A673 (cell line): ENCODE measurements around the gene GPAM. TPM values are rescaled to one million over a fixed set of nuclear protein-coding genes. Genes with fewer than 3 reads are reported as not detected.

ENCODE experiments used
- BruUV-seq: library from RNA; stranded (reverse); fragments of 400-500 nt; replicated peaks from 2 replicates; lab custom pipeline; 2021; lab: Mats Ljungman, UMichigan
- CTCF ChIA-PET: fragments of 300-600 bp; sonication (Branson Sonifier 250); formaldehyde crosslinking; loops from one replicate; lab custom pipeline; 2022; ENCODE audit warnings: antibody characterized with exemption; lab: Charles Lee
- POLR2A ChIA-PET: fragments of 300-600 bp; sonication (Branson Sonifier 250); formaldehyde crosslinking; loops from one replicate; lab custom pipeline; 2022; ENCODE audit warnings: antibody characterized with exemption; ENCODE audit not compliant: low non-redundant PET; lab: Charles Lee
- DNase-seq: peaks from one replicate; pipeline ENCODE4 v3.0.0-alpha.2; 2015; ENCODE audit warnings: low spot score
- H3K27ac ChIP-seq: fragments of 200-600 bp; sonication (generic); 2 replicates; pipeline ENCODE4 v1.5.1; 2016; ENCODE audit warnings: mixed run types, low read depth, mild to moderate bottlenecking, mixed read lengths, antibody characterized with exemption, low read length; ENCODE audit not compliant: poor library complexity, severe bottlenecking
- H3K27me3 ChIP-seq: fragments of 200-600 bp; sonication (generic); replicated peaks from 2 replicates; pipeline ENCODE4 v1.6.1; 2017; ENCODE audit warnings: mixed run types, low read depth, mild to moderate bottlenecking, mixed read lengths, antibody characterized with exemption, low read length; ENCODE audit not compliant: insufficient read depth, poor library complexity
- H3K36me3 ChIP-seq: fragments of 200-600 bp; sonication (generic); 2 replicates; pipeline ENCODE4 v1.6.1; 2016; ENCODE audit warnings: mixed run types, mild to moderate bottlenecking, mixed read lengths, antibody characterized with exemption, low read length; ENCODE audit not compliant: insufficient read depth, poor library complexity, severe bottlenecking
- H3K4me1 ChIP-seq: fragments of 200-600 bp; sonication (generic); 2 replicates; pipeline ENCODE4 v1.6.1; 2017; ENCODE audit warnings: mixed run types, mild to moderate bottlenecking, mixed read lengths, antibody characterized with exemption, low read length; ENCODE audit not compliant: insufficient read depth, poor library complexity, severe bottlenecking
- H3K4me3 ChIP-seq: fragments of 200-600 bp; sonication (generic); 2 replicates; pipeline ENCODE4 v1.5.1; 2016; ENCODE audit warnings: low read depth, mixed run types, mild to moderate bottlenecking, mixed read lengths, low read length; ENCODE audit not compliant: poor library complexity, severe bottlenecking
- H3K9me3 ChIP-seq: fragments of 200-600 bp; sonication (generic); 2 replicates; pipeline ENCODE4 v1.6.1; 2016; ENCODE audit warnings: mixed run types, low read depth, mild to moderate bottlenecking, mixed read lengths, antibody characterized with exemption, low read length; ENCODE audit not compliant: poor library complexity, severe bottlenecking
- CTCF ChIP-seq: fragments of 300-800, 200-600 bp; sonication (generic); conservative IDR thresholded peaks from 2 replicates; pipeline ENCODE4 v1.5.1; 2017; ENCODE audit warnings: low read depth, mild to moderate bottlenecking, antibody characterized with exemption, low read length, moderate library complexity, mixed read lengths
- EZH2 ChIP-seq: fragments of 200-600 bp; sonication (generic); IDR thresholded peaks from 2 replicates; pipeline ENCODE4 v1.6.1; 2017; ENCODE audit warnings: borderline replicate concordance, low read depth, mild to moderate bottlenecking, mixed read lengths, antibody characterized with exemption, low read length; ENCODE audit not compliant: poor library complexity, severe bottlenecking
- intact Hi-C: fragments of 100-400 bp; cut with micrococcal nuclease; formaldehyde crosslinking; loops from one replicate; pipeline ENCODE4 v1.10.0; 2022; ENCODE audit not compliant: unreplicated experiment
- total RNA-seq: library from RNA; stranded (reverse); gene quantifications from 2 replicates; pipeline ENCODE4 v1.2.3, GENCODE V29; 2021

The GPAM gene
- total RNA-seq, 1 experiment from 2014 or later: 18.1 TPM

- TF ChIP-seq EZH2 (no peak), CTCF (no peak)
- Histone ChIP-seq H3K27ac (no peak overlapping the region), H3K36me3 (no peaks in the 10 kb centered on the region), H3K9me3 (no peaks in the 10 kb centered on the region), H3K27me3 (no peaks in the 10 kb centered on the region), H3K4me1 (no peaks in the 10 kb centered on the region), H3K4me3 (no peak overlapping the region)
- intact Hi-C loops: no loop called here
- DNase-seq: peak; percentile 8
- ChIA-PET CTCF (no interaction called here), POLR2A (no interaction called here)
- BruUV-seq: no TSS peak
Observed at GRCh38 chr10:112227331-112227987, 43.9 kb upstream of the GPAM start.

GRCh38 chr10:112226439-112227248 lies 43.1 kb upstream of the GPAM start:
- Histone ChIP-seq H3K9me3 (no peaks in the 10 kb centered on the region), H3K27me3 (no peaks in the 10 kb centered on the region), H3K27ac (no peak overlapping the region), H3K4me1 (no peaks in the 10 kb centered on the region), H3K36me3 (no peaks in the 10 kb centered on the region), H3K4me3 (no peak overlapping the region)
- TF ChIP-seq EZH2 (no peak), CTCF (no peak)
- POLR2A ChIA-PET: no interaction called here
- intact Hi-C loops: no loop called here
- CTCF ChIA-PET: no interaction called here
- BruUV-seq: no TSS peak
- no peak for DNase-seq

- DNase-seq: no peak
- H3K36me3 ChIP-seq: no peaks in the 10 kb centered on the region
- H3K9me3 ChIP-seq: no peaks in the 10 kb centered on the region
- ChIA-PET POLR2A (no interaction called here), CTCF (no interaction called here)
- H3K4me1 ChIP-seq: no peaks in the 10 kb centered on the region
- H3K27ac ChIP-seq: no peak overlapping the region
- no peak overlapping the region for H3K4me3 ChIP-seq
- TF ChIP-seq EZH2 (no peak), CTCF (no peak)
- intact Hi-C loops: no loop called here
- no TSS peak for BruUV-seq
- H3K27me3 ChIP-seq: no peaks in the 10 kb centered on the region
Observed at GRCh38 chr10:112225771-112226438, 42.3 kb upstream of the GPAM start.
